ENCODE data around the gene KLHDC10. TPM values are rescaled to one million over a fixed set of nuclear protein-coding genes. Genes with fewer than 3 reads are reported as not detected.
"Not testable (repeated sequence)": the region's sequence is repeated elsewhere in the genome, so short reads cannot be mapped to it uniquely, and the experiment has no call there.

KLHDC10 gene
- total RNA-seq, 1 donor from 2014 or later: 49.1 TPM

DNA sequence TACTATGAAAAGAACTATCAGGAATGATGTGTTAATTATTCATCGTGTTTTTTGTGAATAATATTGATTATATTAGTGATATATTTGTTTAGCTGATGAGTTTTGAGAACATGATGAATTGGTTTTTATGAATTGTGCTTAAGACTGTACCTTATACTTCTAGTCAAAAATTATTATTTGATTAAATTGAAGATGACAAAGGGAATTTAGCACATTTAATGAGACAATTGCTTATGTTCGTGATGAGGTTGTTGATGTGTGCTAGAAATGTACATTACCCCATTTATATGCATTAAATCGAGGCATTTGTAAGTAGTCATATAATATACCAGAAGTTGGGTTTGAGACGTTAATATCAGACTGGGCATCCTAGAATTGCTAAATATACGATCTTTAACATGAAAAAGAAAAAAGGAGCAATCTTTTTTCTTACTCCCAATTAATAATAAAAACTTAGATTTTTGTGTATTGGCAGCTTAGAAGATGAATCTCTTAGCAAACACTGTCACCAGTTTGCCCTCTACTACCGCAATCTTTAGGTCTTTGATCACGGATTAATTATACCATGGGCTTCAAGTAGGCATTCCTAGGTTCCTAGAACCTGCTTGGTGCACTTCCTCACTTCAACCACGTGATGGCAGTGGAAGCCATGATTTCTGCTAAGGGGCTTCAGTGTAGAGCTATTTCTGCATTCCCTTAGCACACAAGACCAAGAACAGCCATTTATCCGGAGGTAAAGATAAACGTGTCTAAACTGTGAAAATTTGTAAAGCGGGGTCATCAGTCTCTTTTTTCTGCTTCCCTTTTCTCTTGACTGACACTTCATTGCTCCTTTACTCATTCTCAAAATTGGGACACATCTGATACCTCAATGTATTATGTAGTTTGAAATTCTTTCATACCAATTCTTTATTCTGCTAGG, 1.6 kb downstream of the KLHDC10 start:
- no peaks in the 10 kb centered on the region for H3K9me3 ChIP-seq (ENCODE audit: control insufficient read depth in 3 of 3, low read length in 3 of 3)
- no peaks in the 10 kb centered on the region for H3K27me3 ChIP-seq (ENCODE audit: control insufficient read depth in 3 of 3, insufficient read depth in 3 of 3, low read length in 3 of 3)
- H3K4me1 ChIP-seq (ENCODE audit: control insufficient read depth in 3 of 3, insufficient read depth in 3 of 3, low read length in 3 of 3): peaks cover 10 to 33% (median 27%) of the 10 kb centered on the region in 3 donors
- H3K9ac ChIP-seq (ENCODE audit: low read depth in 1 of 3, low read length in 3 of 3): peak overlapping the region; percentile 82 to 87 (median 84)
- H3K36me3 ChIP-seq (ENCODE audit: control insufficient read depth in 3 of 3, insufficient read depth in 3 of 3, low read length in 3 of 3): no peaks in the 10 kb centered on the region
- peak overlapping the region; percentile 37 to 94 (median 79) for H3K4me3 ChIP-seq (ENCODE audit: low read length in 3 of 3)
- H3K27ac ChIP-seq (ENCODE audit: low read depth, low read length): no peak overlapping the region

DNA sequence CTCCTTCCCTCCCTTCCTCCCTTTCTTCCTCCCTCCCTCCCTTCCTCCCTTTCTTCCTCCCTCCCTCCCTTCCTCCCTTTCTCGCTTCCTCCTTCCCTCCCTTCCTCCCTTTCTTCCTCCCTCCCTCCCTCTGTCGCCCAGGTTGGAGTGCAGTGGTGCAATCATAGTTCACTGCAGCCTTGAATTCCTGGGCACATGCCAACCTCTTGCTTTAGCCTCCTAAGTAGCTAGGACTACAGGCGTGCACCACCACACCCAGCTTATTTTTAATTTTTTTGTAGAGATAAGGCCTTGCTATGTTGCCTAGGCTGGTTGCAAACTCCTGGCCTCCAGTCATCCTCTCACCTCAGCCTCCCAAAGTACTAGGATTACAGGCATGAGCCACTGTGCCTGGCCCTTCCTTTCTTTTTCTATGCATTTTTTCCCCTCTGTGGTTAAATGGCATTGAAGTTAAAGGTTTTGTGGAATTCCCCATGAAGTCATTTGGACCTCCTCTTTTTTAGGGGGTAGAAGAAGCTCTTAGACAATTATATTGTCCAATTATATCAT, 9.6 kb downstream of the KLHDC10 start:
- no peak overlapping the region for H3K9ac ChIP-seq (ENCODE audit: low read depth in 1 of 3, low read length in 3 of 3)
- peaks cover 4 to 10% (median 4%) of the 10 kb centered on the region in 3 donors for H3K4me1 ChIP-seq (ENCODE audit: control insufficient read depth in 3 of 3, insufficient read depth in 3 of 3, low read length in 3 of 3)
- H3K27me3 ChIP-seq (ENCODE audit: control insufficient read depth in 3 of 3, insufficient read depth in 3 of 3, low read length in 3 of 3): no peaks in the 10 kb centered on the region
- no peaks in the 10 kb centered on the region for H3K9me3 ChIP-seq (ENCODE audit: control insufficient read depth in 3 of 3, low read length in 3 of 3)
- no peak overlapping the region for H3K27ac ChIP-seq (ENCODE audit: low read depth, low read length)
- peaks cover 0 to 3% (median 0%) of the 10 kb centered on the region in 3 donors for H3K36me3 ChIP-seq (ENCODE audit: control insufficient read depth in 3 of 3, insufficient read depth in 3 of 3, low read length in 3 of 3)
- H3K4me3 ChIP-seq (ENCODE audit: low read length in 3 of 3): no peak overlapping the region

DNA sequence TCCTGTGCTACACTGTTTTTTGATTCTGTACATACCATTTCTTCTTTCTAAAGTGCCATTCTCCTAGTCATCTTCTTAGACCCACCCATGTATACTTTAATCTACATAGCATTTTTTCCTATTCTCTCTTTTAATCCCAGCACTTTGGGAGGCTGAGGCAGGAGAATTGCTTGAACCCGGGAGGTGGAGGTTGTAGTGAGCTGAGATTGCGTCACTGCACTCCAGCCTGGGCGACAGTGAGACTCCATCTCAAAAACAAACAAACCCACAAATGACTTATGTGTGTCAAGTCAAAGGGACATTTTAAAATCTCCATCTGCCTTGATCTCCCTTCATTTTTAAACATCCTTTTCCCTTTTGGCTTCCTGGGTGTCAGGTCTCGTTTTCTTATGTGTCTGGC, 13.2 kb downstream of the KLHDC10 start:
- H3K9me3 ChIP-seq (ENCODE audit: control insufficient read depth in 3 of 3, low read length in 3 of 3); H3K27ac ChIP-seq (ENCODE audit: low read depth, low read length); H3K27me3 ChIP-seq (ENCODE audit: control insufficient read depth in 3 of 3, insufficient read depth in 3 of 3, low read length in 3 of 3); H3K9ac ChIP-seq (ENCODE audit: low read depth in 1 of 3, low read length in 3 of 3); H3K4me1 ChIP-seq (ENCODE audit: control insufficient read depth in 3 of 3, insufficient read depth in 3 of 3, low read length in 3 of 3); H3K4me3 ChIP-seq (ENCODE audit: low read length in 3 of 3); H3K36me3 ChIP-seq (ENCODE audit: control insufficient read depth in 3 of 3, insufficient read depth in 3 of 3, low read length in 3 of 3): not testable (repeated sequence)

DNA sequence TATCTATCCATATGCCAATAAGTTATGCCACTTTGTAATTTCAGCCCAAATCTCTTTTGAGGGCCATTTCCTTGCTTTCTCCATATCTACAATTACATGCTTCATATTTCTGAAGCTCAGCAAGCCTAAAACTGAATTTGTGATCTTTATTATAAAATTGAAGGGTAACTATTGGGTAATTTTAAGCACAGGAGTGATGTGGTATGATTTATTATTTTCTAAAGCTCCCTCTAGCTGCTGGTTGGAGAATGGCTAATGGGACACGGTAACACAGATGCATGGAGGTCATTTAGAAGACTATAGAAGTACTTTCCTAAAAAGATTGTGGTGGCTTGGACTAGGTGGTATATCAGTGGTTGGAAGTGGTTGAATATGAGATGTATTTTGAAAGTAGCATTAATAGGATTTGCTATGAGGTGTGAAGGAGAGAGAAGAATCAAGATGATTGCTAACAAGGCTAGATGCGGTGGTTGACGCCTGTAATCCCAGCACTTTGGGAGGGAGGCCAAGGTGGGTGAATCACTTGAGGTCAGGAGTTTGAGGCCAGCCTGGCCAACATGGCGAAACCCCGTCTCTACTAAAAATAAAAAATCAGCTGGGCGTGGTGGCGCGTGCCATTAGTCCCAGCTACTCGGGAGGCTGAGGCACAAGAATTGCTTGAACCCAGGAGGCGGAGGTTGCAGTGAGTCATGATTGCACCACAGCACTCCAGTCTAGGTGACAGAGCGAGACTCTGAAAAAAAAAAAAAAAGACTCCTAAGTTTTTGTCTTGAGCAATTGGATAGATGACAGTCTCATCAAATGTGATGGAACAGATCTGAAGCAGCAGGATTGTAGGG, 13.9 kb downstream of the KLHDC10 start:
- Histone ChIP-seq H3K4me1 (ENCODE audit: control insufficient read depth in 3 of 3, insufficient read depth in 3 of 3, low read length in 3 of 3) (no peaks in the 10 kb centered on the region), H3K27me3 (ENCODE audit: control insufficient read depth in 3 of 3, insufficient read depth in 3 of 3, low read length in 3 of 3) (no peaks in the 10 kb centered on the region), H3K9me3 (ENCODE audit: control insufficient read depth in 3 of 3, low read length in 3 of 3) (no peaks in the 10 kb centered on the region), H3K4me3 (ENCODE audit: low read length in 3 of 3) (no peak overlapping the region), H3K27ac (ENCODE audit: low read depth, low read length) (no peak overlapping the region), H3K9ac (ENCODE audit: low read depth in 1 of 3, low read length in 3 of 3) (no peak overlapping the region), H3K36me3 (ENCODE audit: control insufficient read depth in 3 of 3, insufficient read depth in 3 of 3, low read length in 3 of 3) (peaks cover 0 to 3% (median 0%) of the 10 kb centered on the region in 3 donors)

DNA sequence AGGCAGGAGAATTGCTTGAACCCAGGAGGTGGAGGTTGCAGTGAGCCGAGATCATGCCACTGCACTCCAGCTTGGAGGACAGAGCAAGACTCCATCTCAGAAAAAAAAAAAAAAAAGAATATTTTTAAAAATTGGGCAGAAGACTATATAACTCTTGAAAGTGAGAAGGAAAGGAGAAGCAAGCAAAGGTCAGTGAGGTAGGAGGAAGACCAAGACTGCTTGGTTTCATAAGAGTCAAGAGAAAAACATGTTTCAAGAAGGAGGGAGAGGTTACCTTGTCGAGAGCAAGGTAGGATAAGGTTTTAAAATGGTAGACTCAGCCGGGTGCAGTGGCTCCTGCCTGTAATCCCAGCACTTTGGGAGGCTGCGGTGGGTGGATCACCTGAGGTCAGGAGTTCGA, 14.9 kb downstream of the KLHDC10 start:
- H3K27me3 ChIP-seq (ENCODE audit: control insufficient read depth in 3 of 3, insufficient read depth in 3 of 3, low read length in 3 of 3): not testable (repeated sequence)

DNA sequence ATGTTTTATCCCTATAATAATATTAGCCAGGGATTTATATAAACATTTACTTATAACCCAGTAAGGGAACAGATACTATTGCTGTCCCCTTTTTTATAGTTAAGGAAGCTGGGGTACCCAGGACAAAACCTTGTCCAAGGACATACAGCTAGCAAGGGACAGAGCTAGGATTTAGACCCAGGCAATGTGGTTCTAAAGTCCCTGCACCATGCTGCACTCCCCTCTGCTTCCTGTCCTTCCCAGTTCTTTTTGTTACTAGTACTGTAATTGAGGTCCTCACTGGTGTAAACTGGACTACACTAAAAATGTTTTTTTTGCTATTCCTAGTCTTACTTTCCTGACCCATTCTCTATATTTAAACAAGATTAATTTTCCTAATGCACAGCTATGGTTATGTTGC, 16.6 kb downstream of the KLHDC10 start:
- Histone ChIP-seq H3K9ac (ENCODE audit: low read depth in 1 of 3, low read length in 3 of 3) (no peak overlapping the region), H3K27ac (ENCODE audit: low read depth, low read length) (no peak overlapping the region), H3K4me1 (ENCODE audit: control insufficient read depth in 3 of 3, insufficient read depth in 3 of 3, low read length in 3 of 3) (no peaks in the 10 kb centered on the region), H3K4me3 (ENCODE audit: low read length in 3 of 3) (no peak overlapping the region), H3K27me3 (ENCODE audit: control insufficient read depth in 3 of 3, insufficient read depth in 3 of 3, low read length in 3 of 3) (no peaks in the 10 kb centered on the region), H3K9me3 (ENCODE audit: control insufficient read depth in 3 of 3, low read length in 3 of 3) (no peaks in the 10 kb centered on the region), H3K36me3 (ENCODE audit: control insufficient read depth in 3 of 3, insufficient read depth in 3 of 3, low read length in 3 of 3) (peaks cover 0 to 3% (median 0%) of the 10 kb centered on the region in 3 donors)

More for the DNA sequence above, 14.9 kb downstream of the KLHDC10 start:
- H3K4me3 ChIP-seq (ENCODE audit: low read length in 3 of 3); H3K27ac ChIP-seq (ENCODE audit: low read depth, low read length); H3K9ac ChIP-seq (ENCODE audit: low read depth in 1 of 3, low read length in 3 of 3); H3K36me3 ChIP-seq (ENCODE audit: control insufficient read depth in 3 of 3, insufficient read depth in 3 of 3, low read length in 3 of 3); H3K9me3 ChIP-seq (ENCODE audit: control insufficient read depth in 3 of 3, low read length in 3 of 3); H3K4me1 ChIP-seq (ENCODE audit: control insufficient read depth in 3 of 3, insufficient read depth in 3 of 3, low read length in 3 of 3): not testable (repeated sequence)

DNA sequence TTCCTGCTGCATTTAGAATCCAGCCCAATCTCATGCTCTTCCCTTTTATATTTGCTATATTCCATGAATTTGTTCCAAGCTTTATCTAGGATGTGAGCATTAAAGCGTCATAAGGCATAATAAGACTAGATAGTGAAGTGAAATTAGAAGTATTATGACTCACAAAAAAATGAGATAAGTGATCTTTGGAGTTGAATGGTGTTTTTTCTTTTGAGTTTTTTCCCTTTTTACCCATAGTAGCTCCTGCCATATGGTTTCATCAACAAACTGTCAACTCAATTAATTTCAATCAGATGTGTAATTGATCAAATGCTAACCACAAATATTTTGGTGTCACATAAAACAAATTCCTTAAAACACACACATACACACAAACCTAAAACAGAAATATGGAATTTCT, 17.0 kb downstream of the KLHDC10 start:
- Histone ChIP-seq H3K4me3 (ENCODE audit: low read length in 3 of 3) (no peak overlapping the region), H3K36me3 (ENCODE audit: control insufficient read depth in 3 of 3, insufficient read depth in 3 of 3, low read length in 3 of 3) (peaks cover 0 to 3% (median 0%) of the 10 kb centered on the region in 3 donors), H3K9me3 (ENCODE audit: control insufficient read depth in 3 of 3, low read length in 3 of 3) (no peaks in the 10 kb centered on the region), H3K4me1 (ENCODE audit: control insufficient read depth in 3 of 3, insufficient read depth in 3 of 3, low read length in 3 of 3) (no peaks in the 10 kb centered on the region), H3K27me3 (ENCODE audit: control insufficient read depth in 3 of 3, insufficient read depth in 3 of 3, low read length in 3 of 3) (no peaks in the 10 kb centered on the region), H3K27ac (ENCODE audit: low read depth, low read length) (no peak overlapping the region), H3K9ac (ENCODE audit: low read depth in 1 of 3, low read length in 3 of 3) (no peak overlapping the region)

DNA sequence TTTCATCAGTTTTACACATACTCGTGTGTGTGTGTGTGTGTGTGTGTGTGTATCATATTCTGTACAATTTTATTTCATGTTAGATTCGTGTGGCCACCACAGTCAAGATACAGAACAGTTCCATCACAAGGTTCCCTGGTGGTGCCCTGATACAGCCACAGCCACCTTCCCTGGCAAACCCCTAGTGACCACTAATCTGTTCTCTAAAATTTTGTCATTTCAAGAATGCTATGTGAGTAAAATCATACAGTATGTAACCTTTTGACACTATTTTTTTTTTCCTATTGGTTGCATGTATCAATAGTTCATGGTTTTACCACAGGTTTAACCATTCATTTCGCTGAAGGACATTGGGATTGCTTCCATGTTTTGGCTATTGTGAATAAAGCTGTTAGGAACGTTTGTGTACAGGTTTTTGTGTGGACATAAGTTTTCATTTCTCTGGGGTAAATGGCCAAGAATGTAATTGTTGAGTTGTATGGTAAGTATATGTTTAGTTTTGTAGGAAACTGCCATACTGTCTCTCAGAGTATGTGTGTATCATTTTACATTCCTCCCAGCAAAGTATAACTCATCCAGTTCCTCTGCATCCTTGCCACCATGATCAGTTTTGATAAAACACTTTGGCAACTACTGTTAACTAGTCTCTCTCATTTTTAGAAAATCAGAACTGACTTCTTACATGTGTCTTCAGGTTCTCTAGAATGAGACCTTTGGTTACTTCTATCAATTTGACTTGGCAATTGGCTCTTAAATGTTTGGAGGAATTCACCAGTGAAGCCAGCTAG, 20.6 kb downstream of the KLHDC10 start:
- Histone ChIP-seq H3K4me1 (ENCODE audit: control insufficient read depth in 3 of 3, insufficient read depth in 3 of 3, low read length in 3 of 3) (no peaks in the 10 kb centered on the region), H3K9me3 (ENCODE audit: control insufficient read depth in 3 of 3, low read length in 3 of 3) (no peaks in the 10 kb centered on the region), H3K27me3 (ENCODE audit: control insufficient read depth in 3 of 3, insufficient read depth in 3 of 3, low read length in 3 of 3) (no peaks in the 10 kb centered on the region), H3K36me3 (ENCODE audit: control insufficient read depth in 3 of 3, insufficient read depth in 3 of 3, low read length in 3 of 3) (no peaks in the 10 kb centered on the region), H3K9ac (ENCODE audit: low read depth in 1 of 3, low read length in 3 of 3) (no peak overlapping the region), H3K27ac (ENCODE audit: low read depth, low read length) (no peak overlapping the region), H3K4me3 (ENCODE audit: low read length in 3 of 3) (no peak overlapping the region)

DNA sequence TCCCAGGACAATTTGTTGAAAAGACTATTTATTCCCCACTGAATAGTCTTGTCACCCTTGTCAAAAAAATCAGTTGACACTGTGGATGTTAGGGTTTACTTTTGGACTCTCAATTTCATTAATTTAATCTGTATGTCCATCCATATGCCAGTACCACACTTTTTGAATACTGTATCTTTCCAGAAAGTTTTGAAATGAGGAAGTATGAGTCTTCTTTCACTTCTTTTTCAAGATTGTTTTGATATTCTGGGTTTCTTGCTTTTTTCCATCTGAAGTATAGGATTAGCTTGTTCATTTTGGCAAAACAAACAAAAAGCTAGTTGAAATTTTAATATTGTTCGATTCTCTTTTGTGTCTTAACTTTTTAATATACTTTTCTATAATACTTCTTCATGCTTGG, 21.7 kb downstream of the KLHDC10 start:
- no peaks in the 10 kb centered on the region for H3K27me3 ChIP-seq (ENCODE audit: control insufficient read depth in 3 of 3, insufficient read depth in 3 of 3, low read length in 3 of 3)

More for the DNA sequence above, 21.7 kb downstream of the KLHDC10 start:
- Histone ChIP-seq H3K4me1 (ENCODE audit: control insufficient read depth in 3 of 3, insufficient read depth in 3 of 3, low read length in 3 of 3) (no peaks in the 10 kb centered on the region), H3K9me3 (ENCODE audit: control insufficient read depth in 3 of 3, low read length in 3 of 3) (no peaks in the 10 kb centered on the region), H3K36me3 (ENCODE audit: control insufficient read depth in 3 of 3, insufficient read depth in 3 of 3, low read length in 3 of 3) (no peaks in the 10 kb centered on the region), H3K27ac (ENCODE audit: low read depth, low read length) (no peak overlapping the region), H3K4me3 (ENCODE audit: low read length in 3 of 3) (no peak overlapping the region), H3K9ac (ENCODE audit: low read depth in 1 of 3, low read length in 3 of 3) (no peak overlapping the region)
